ENCODE results near the gene FCSK. TPM values are rescaled to one million over a fixed set of nuclear protein-coding genes. Genes with fewer than 3 reads are reported as not detected.

FCSK gene
- total RNA-seq, 4 donors from 2014 or later = 6.9 to 21.8 (median 12.4) TPM

GRCh38 chr16:70419384-70420327 lies 34.7 kb upstream of the FCSK start:
- no peak for ATAC-seq
- no CpG with 5 or more reads among the region's 14 CpGs for WGBS, 2 donors (ENCODE audit: low coverage in 1 of 2)
- Histone ChIP-seq H3K27me3 (no peaks in the 10 kb centered on the region), H3K4me3 (no peak overlapping the region), H3K4me1 (peaks cover 0 to 63% (median 0%) of the 10 kb centered on the region in 3 donors), H3K27ac (no peak overlapping the region), H3K36me3 (peaks cover 0 to 6% of the 10 kb centered on the region in 2 donors), H3K9me3 (no peaks in the 10 kb centered on the region)
- TF ChIP-seq CTCF (IDR thresholded peaks at IDR 0.05) = no peak
- TF ChIP-seq POLR2A (IDR thresholded peaks at IDR 0.05) = no peak

GRCh38 chr16:70421014-70421413 lies 33.4 kb upstream of the FCSK start:
- H3K27ac ChIP-seq = peak overlapping the region in 1 of 4 donors; percentile 7
- no peak for ATAC-seq
- TF ChIP-seq POLR2AphosphoS5 (IDR thresholded peaks at IDR 0.05) (no peak), EP300 (IDR thresholded peaks at IDR 0.05) (no peak), POLR2A (IDR thresholded peaks at IDR 0.05) (no peak), CTCF (IDR thresholded peaks at IDR 0.05) (no peak)
- 80 to 100% methylated on average over 1 to 3 of the region's 9 CpGs for WGBS, 2 donors (ENCODE audit: low coverage in 1 of 2)
- H3K4me3 ChIP-seq = no peak overlapping the region
- no peaks in the 10 kb centered on the region for H3K9me3 ChIP-seq
- no peaks in the 10 kb centered on the region for H3K27me3 ChIP-seq
- H3K4me1 ChIP-seq = peaks cover 0 to 63% (median 0%) of the 10 kb centered on the region in 3 donors
- peaks cover 0 to 10% of the 10 kb centered on the region in 2 donors for H3K36me3 ChIP-seq

- H3K4me3 ChIP-seq = no peak overlapping the region
- no peak for TF ChIP-seq POLR2A (IDR thresholded peaks at IDR 0.05)
- no peak for TF ChIP-seq POLR2AphosphoS5 (IDR thresholded peaks at IDR 0.05)
- TF ChIP-seq EP300 (IDR thresholded peaks at IDR 0.05) = no peak
- no peak for TF ChIP-seq CTCF (IDR thresholded peaks at IDR 0.05)
- peaks cover 0 to 10% of the 10 kb centered on the region in 2 donors for H3K36me3 ChIP-seq
- WGBS, 2 donors (ENCODE audit: low coverage in 1 of 2) = 89% methylated on average over 3 of the region's 11 CpGs; no CpG with 5 or more reads in 1 of the 2 donors
- H3K27ac ChIP-seq = no peak overlapping the region
- no peaks in the 10 kb centered on the region for H3K27me3 ChIP-seq
- no peaks in the 10 kb centered on the region for H3K9me3 ChIP-seq
- ATAC-seq = no peak
- H3K4me1 ChIP-seq = peaks cover 0 to 66% (median 0%) of the 10 kb centered on the region in 3 donors
These were observed 32.7 kb upstream of the FCSK start for GRCh38 chr16:70421473-70422311.

GRCh38 chr16:70422543-70422942 lies 31.9 kb upstream of the FCSK start:
- TF ChIP-seq POLR2AphosphoS5 (IDR thresholded peaks at IDR 0.05) (no peak), CTCF (IDR thresholded peaks at IDR 0.05) (no peak)
- H3K4me3 ChIP-seq = no peak overlapping the region
- ATAC-seq = no peak
- no peaks in the 10 kb centered on the region for H3K9me3 ChIP-seq
- H3K27ac ChIP-seq = no peak overlapping the region
- H3K4me1 ChIP-seq = peaks cover 0 to 74% (median 1%) of the 10 kb centered on the region in 3 donors
- H3K36me3 ChIP-seq = peaks cover 0 to 8% of the 10 kb centered on the region in 2 donors
- WGBS, 2 donors (ENCODE audit: low coverage in 1 of 2) = 100% methylated on average over 4 of the region's 4 CpGs; no CpG with 5 or more reads in 1 of the 2 donors
- no peaks in the 10 kb centered on the region for H3K27me3 ChIP-seq
